K562 (cell line): Measurements from ENCODE around the gene SIK3. TPM values are rescaled to one million over a fixed set of nuclear protein-coding genes. Genes with fewer than 3 reads are reported as not detected.

Experiments used
- ATAC-seq: fragments of 200-7000 bp; cut with Tn5 transposase; 3 replicates; pipeline ENCODE4 v1.9.1; 2020; ENCODE audit warnings: moderate library complexity
- BruUV-seq: library from RNA; stranded (reverse); fragments of 400-500 nt; replicated peaks from 2 replicates; lab custom pipeline; 2021; lab: Mats Ljungman, UMichigan
- CTCF ChIA-PET: fragments of 300-600 bp; formaldehyde crosslinking; extraction: SDS; loops from one replicate; lab custom pipeline; 2021; ENCODE audit warnings: low intra/inter-chr PET ratio; lab: Yijun Ruan, JAX
- POLR2A ChIA-PET: fragments of 300-600, 350-650 bp; sonication (Branson Sonifier 250); formaldehyde crosslinking; extraction: SDS; loops from one replicate; lab custom pipeline; 2021; ENCODE audit warnings: antibody characterized with exemption, inconsistent platforms; lab: Yijun Ruan, JAX
- DNase-seq, 4 experiments: peaks; one replicate each; pipeline versions ENCODE4 v3.0.0 to v3.0.0-alpha.2; 2011 to 2018; ENCODE audit warnings: low spot score in 3 of 4, mixed read lengths in 3 of 4; ENCODE audit errors: extremely low read depth in 1 of 4
- FAIRE-seq: peaks from 2 replicates; lab custom pipeline; 2011; peaks lifted over from hg19 to GRCh38; lab: Jason Lieb, UNC
- H2AFZ ChIP-seq: 2 replicates; pipeline ENCODE4 v1.6.0; 2011; ENCODE audit warnings: low read depth, low read length, control low read depth, inconsistent platforms
- H3K27ac ChIP-seq: fragments of 200-600 bp; 3 replicates; pipeline ENCODE4 v1.8.0; 2011; ENCODE audit warnings: low read depth, mild to moderate bottlenecking, control low read depth, inconsistent platforms, low read length, moderate library complexity, mixed read lengths; ENCODE audit errors: extremely low read depth
- H3K27me3 ChIP-seq, 2 experiments: fragments of 300-600 bp in 1 of 2; 2 replicates in 1 of 2; 3 replicates in 1 of 2; pipeline versions ENCODE4 v1.6.0 to v1.8.0; 2011; ENCODE audit warnings: inconsistent platforms in 2 of 2, low read length in 2 of 2, mild to moderate bottlenecking in 1 of 2, mixed read lengths in 1 of 2, moderate library complexity in 1 of 2; ENCODE audit not compliant: control insufficient read depth in 2 of 2, insufficient read depth in 2 of 2
- H3K36me3 ChIP-seq: fragments of 300-600 bp; 3 replicates; pipeline ENCODE4 v1.8.0; 2011; ENCODE audit warnings: mild to moderate bottlenecking, low read length, inconsistent platforms; ENCODE audit not compliant: control insufficient read depth, insufficient read depth
- H3K4me1 ChIP-seq, 2 experiments: fragments of 200-600 bp in 1 of 2; replicated peaks in 1 of 2; 2 replicates in 1 of 2; 3 replicates in 1 of 2; pipeline versions ENCODE4 v1.5.1 to v1.8.0; 2011; ENCODE audit warnings: inconsistent platforms in 2 of 2, low read length in 2 of 2, mild to moderate bottlenecking in 1 of 2, mixed read lengths in 1 of 2, moderate library complexity in 1 of 2; ENCODE audit not compliant: control insufficient read depth in 2 of 2, insufficient read depth in 2 of 2
- H3K4me2 ChIP-seq: 2 replicates; pipeline ENCODE4 v1.6.1; 2011; ENCODE audit warnings: low read length, control low read depth, inconsistent platforms, mixed read lengths; ENCODE audit not compliant: insufficient read depth
- H3K4me3 ChIP-seq: fragments of 200-600 bp; sonication (generic), shearing (Covaris generic); 2 replicates; pipeline ENCODE4 v1.5.1; 2016; ENCODE audit warnings: control low read depth, inconsistent platforms
- H3K79me2 ChIP-seq: fragments of 200-600 bp; 3 replicates; pipeline ENCODE4 v1.8.0; 2011; ENCODE audit warnings: low read length, inconsistent platforms; ENCODE audit not compliant: control insufficient read depth, insufficient read depth
- H3K9ac ChIP-seq, 2 experiments: 2 replicates each; pipeline versions ENCODE4 v1.6.0 to v1.6.1; 2011; ENCODE audit warnings: low read depth in 2 of 2, low read length in 2 of 2, control low read depth in 1 of 2, inconsistent platforms in 1 of 2, mild to moderate bottlenecking in 1 of 2, mixed read lengths in 1 of 2; ENCODE audit not compliant: insufficient read depth in 1 of 2
- H3K9me1 ChIP-seq: one replicate; pipeline ENCODE4 v1.6.0; 2011; ENCODE audit warnings: inconsistent platforms, mild to moderate bottlenecking, low read length, moderate library complexity; ENCODE audit not compliant: control insufficient read depth, insufficient read depth
- H3K9me3 ChIP-seq: replicated peaks from 2 replicates; pipeline ENCODE4 v1.5.1; 2011; ENCODE audit warnings: low read depth, low read length, inconsistent platforms; ENCODE audit not compliant: control insufficient read depth, insufficient read depth
- H4K20me1 ChIP-seq: replicated peaks from 2 replicates; pipeline ENCODE4 v1.6.1; 2011; ENCODE audit warnings: low read length, inconsistent platforms, mixed read lengths; ENCODE audit not compliant: control insufficient read depth, insufficient read depth
- ARHGAP35 ChIP-seq: fragments of 450-650 bp; IDR thresholded peaks from 2 replicates; pipeline ENCODE4 v1.6.1; 2018; ENCODE audit not compliant: partially characterized antibody
- C11orf30 ChIP-seq: fragments of 450-650 bp; IDR thresholded peaks from 2 replicates; pipeline ENCODE4 v1.6.1; 2016; ENCODE audit warnings: low read depth, mild to moderate bottlenecking
- ERF ChIP-seq: fragments of 450-650 bp; formaldehyde crosslinking; IDR thresholded peaks from 2 replicates; pipeline ENCODE4 v1.4.0; 2020; ENCODE audit warnings: mild to moderate bottlenecking, mixed read lengths
- FOXM1 ChIP-seq, 2 experiments: fragments of 450-650 bp in 1 of 2; sonication (generic) in 1 of 2; formaldehyde crosslinking in 1 of 2; IDR thresholded peaks; 2 replicates each; pipeline versions ENCODE4 v1.6.1 to v1.9.0; 2017 to 2022; ENCODE audit warnings: low read depth in 2 of 2, mild to moderate bottlenecking in 2 of 2, missing genetic modification reagents in 1 of 2, moderate library complexity in 1 of 2
- GTF2E2 ChIP-seq: fragments of 200-800 bp; sonication (Bioruptor generic); IDR thresholded peaks from 2 replicates; pipeline ENCODE4 v1.6.1; 2016; ENCODE audit warnings: missing genetic modification characterization, missing compliant biosample characterization
- ILF3 ChIP-seq: fragments of 450-650 bp; IDR thresholded peaks from 2 replicates; pipeline ENCODE4 v1.6.1; 2018; ENCODE audit warnings: antibody characterized with exemption, mild to moderate bottlenecking, moderate library complexity, borderline replicate concordance
- KLF10 ChIP-seq: fragments of 250-450 bp; sonication (Bioruptor Pico); IDR thresholded peaks from 2 replicates; pipeline ENCODE4 v1.6.1; 2021; ENCODE audit warnings: matching md5 sums
- MITF ChIP-seq: IDR thresholded peaks from 2 replicates; pipeline ENCODE4 v1.6.1; 2014; ENCODE audit warnings: antibody characterized with exemption
- PPARD ChIP-seq: fragments of 250-450 bp; sonication (Bioruptor Pico); IDR thresholded peaks from 2 replicates; pipeline ENCODE4 v1.8.0; 2022; ENCODE audit warnings: inconsistent platforms, mild to moderate bottlenecking, moderate library complexity
- TGIF2 ChIP-seq: sonication (generic); formaldehyde crosslinking; IDR thresholded peaks from 2 replicates; pipeline ENCODE4 v1.8.1; 2022; ENCODE audit warnings: mild to moderate bottlenecking, missing genetic modification reagents, moderate library complexity
- WHSC1 ChIP-seq: IDR thresholded peaks from one replicate; pipeline ENCODE4 v1.6.1; 2012; ENCODE audit warnings: low read length, control low read depth, inconsistent platforms
- YY1 ChIP-seq, 3 experiments: IDR thresholded peaks; 2 replicates each; pipeline ENCODE4 v1.6.1; 2011; ENCODE audit warnings: low read length in 2 of 3, mild to moderate bottlenecking in 2 of 3, moderate library complexity in 2 of 3, borderline replicate concordance in 1 of 3, control low read depth in 1 of 3, low read depth in 1 of 3; ENCODE audit not compliant: insufficient read depth in 3 of 3, insufficient replicate concordance in 2 of 3, control insufficient read depth in 1 of 3, insufficient read length in 1 of 3; ENCODE audit errors: extremely low read depth in 1 of 3
- ZNF639 ChIP-seq, 2 experiments: fragments of 200-800 bp in 1 of 2; sonication (Bioruptor generic) in 1 of 2; sonication (generic) in 1 of 2; formaldehyde crosslinking in 1 of 2; IDR thresholded peaks in 1 of 2; conservative IDR thresholded peaks in 1 of 2; 2 replicates each; pipeline versions ENCODE4 v1.5.0 to v1.6.1; 2016 to 2020; ENCODE audit warnings: missing compliant biosample characterization in 1 of 2, missing genetic modification characterization in 1 of 2, missing genetic modification reagents in 1 of 2
- WGBS: fragments of 100-300 bp; shearing (Covaris generic); methylation state at CpG from one replicate; pipeline ENCODE4 v1.1.6; 2016; ENCODE audit warnings: low coverage, mixed read lengths; ENCODE audit not compliant: insufficient coverage; ENCODE audit errors: missing lambda C conversion rate; 5-methylcytosine and 5-hydroxymethylcytosine counted together
- in situ Hi-C: fragments of 300-500 bp; cut with MboI; formaldehyde crosslinking; loops from 4 replicates; pipeline ENCODE4 v1.15.0; 2018; ENCODE audit warnings: inconsistent platforms, mixed read lengths
- intact Hi-C: fragments of 100-400 bp; cut with micrococcal nuclease; formaldehyde crosslinking; loops from 2 replicates; pipeline ENCODE4 v1.14.2; 2022
- polyA plus RNA-seq, 8 experiments: library from polyadenylated mRNA; depleted of rRNA in 4 of 8; stranded (reverse) in 5 of 8; unstranded in 3 of 8; fragments of >200 nt; fragmentation: Nextera tagmentation in 2 of 8; fragmentation: Illumina TruSeq in 1 of 8; extraction: Ambion mirVana in 2 of 8; extraction: Trizol in 1 of 8; gene quantifications; 2 replicates each; pipeline versions ENCODE4 v1.2.1 to v1.2.3, GENCODE V29; 2011 to 2014; ENCODE audit warnings: inconsistent platforms in 1 of 8, missing spikeins in 1 of 8
- total RNA-seq, 7 experiments: library from RNA; depleted of rRNA in 6 of 7; stranded (reverse); fragments of >200 nt in 6 of 7; fragmentation: Illumina TruSeq in 2 of 7; extraction: Trizol in 2 of 7; gene quantifications; 2 replicates each; pipeline versions ENCODE4 v1.2.1 to v1.2.3, GENCODE V29; 2011 to 2021; ENCODE audit warnings: low replicate concordance in 1 of 7
- TF ChIP-seq, protein P1 (sequence below): fragments of 450-650 bp; formaldehyde crosslinking; IDR thresholded peaks from 2 replicates; pipeline ENCODE4 v1.4.0; 2022; ENCODE audit warnings: mild to moderate bottlenecking, moderate library complexity

Gene SIK3
- total and polyA plus RNA-seq, 9 of the 15 experiments (the other 6 are each of a cell fraction or from before 2014, with no cell fraction given): 1.6 to 21.6 (median 8.0) TPM

DNA sequence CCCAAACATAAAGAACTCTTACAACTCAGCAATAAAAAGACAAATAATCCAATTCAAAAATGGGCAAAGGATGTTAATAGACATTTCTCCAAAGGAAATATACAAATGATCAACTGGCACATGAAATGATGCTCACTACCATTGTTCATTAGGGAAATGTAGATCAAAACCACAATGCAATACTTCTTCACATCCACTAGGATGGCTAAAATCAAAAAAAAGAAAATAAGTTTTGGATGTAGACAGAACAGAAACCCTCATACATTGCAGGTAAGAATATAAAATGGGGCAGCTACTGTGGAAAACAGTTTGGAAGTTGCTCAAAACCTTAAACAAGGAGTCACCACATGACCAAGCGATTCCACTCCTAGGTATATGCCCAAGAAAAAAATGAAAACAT, 16.3 kb downstream of the SIK3 start:
- POLR2A ChIA-PET: interaction anchor here (0.6 kb wide), 1 partner anchor 87 kb away, joined by 3 read pairs; no protein-coding TSS in a partner anchor
- no peak for FAIRE-seq
- no peaks in the 10 kb centered on the region for H3K9me1 ChIP-seq
- no peak overlapping the region for H3K4me3 ChIP-seq
- WGBS: 90% methylated on average over 1 of the region's 1 CpG
- H3K9ac ChIP-seq: no peak overlapping the region
- intact Hi-C loops (no loop called here), in situ Hi-C loops (no loop called here)
- H3K4me1 ChIP-seq: peaks cover 0 to 4% of the 10 kb centered on the region in 2 experiments; a peak in 3 of 5 replicates
- H3K9me3 ChIP-seq: no peaks in the 10 kb centered on the region
- H3K27me3 ChIP-seq: no peaks in the 10 kb centered on the region
- H3K36me3 ChIP-seq: no peaks in the 10 kb centered on the region
- peaks cover 4% of the 10 kb centered on the region; the same call in 1 of the 2 replicates for H4K20me1 ChIP-seq
- no peak overlapping the region for H3K27ac ChIP-seq
- DNase-seq: no peak
- H3K79me2 ChIP-seq: peaks cover 87% of the 10 kb centered on the region
- H3K4me2 ChIP-seq: no peak overlapping the region
- BruUV-seq: no TSS peak
- no peak for ATAC-seq
- CTCF ChIA-PET: no interaction called here
- TF ChIP-seq YY1 (IDR thresholded peaks at IDR 0.05; ENCODE audit: borderline replicate concordance in 1 of 3, control insufficient read depth in 1 of 3, extremely low read depth in 1 of 3, insufficient read depth in 3 of 3, insufficient read length in 1 of 3, insufficient replicate concordance in 2 of 3, low read depth in 1 of 3, low read length in 2 of 3) (no peak), ARHGAP35 (no peak), WHSC1 (no peak), FOXM1 (IDR thresholded peaks at IDR 0.05; ENCODE audit: low read depth) (no peak), FOXM1 (CRISPR knock-in tag; IDR thresholded peaks at IDR 0.05; ENCODE audit: low read depth) (no peak), PPARD (CRISPR knock-in tag) (no peak), C11orf30 (no peak), ILF3 (no peak), ZNF639 (CRISPR knock-in tag; conservative IDR thresholded peaks at IDR 0.05 in 1 of 2, IDR thresholded peaks at IDR 0.05 in 1 of 2) (no peak), TGIF2 (CRISPR knock-in tag) (no peak), GTF2E2 (tag) (no peak), MITF (no peak), KLF10 (CRISPR knock-in tag) (no peak), ERF (CRISPR knock-in tag) (no peak)
- TF ChIP-seq, protein P1, sequence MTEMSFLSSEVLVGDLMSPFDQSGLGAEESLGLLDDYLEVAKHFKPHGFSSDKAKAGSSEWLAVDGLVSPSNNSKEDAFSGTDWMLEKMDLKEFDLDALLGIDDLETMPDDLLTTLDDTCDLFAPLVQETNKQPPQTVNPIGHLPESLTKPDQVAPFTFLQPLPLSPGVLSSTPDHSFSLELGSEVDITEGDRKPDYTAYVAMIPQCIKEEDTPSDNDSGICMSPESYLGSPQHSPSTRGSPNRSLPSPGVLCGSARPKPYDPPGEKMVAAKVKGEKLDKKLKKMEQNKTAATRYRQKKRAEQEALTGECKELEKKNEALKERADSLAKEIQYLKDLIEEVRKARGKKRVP (CRISPR knock-in tag): no peak
- no peak overlapping the region for H2AFZ ChIP-seq
